22Rv1 (cell line): ENCODE measurements around the gene AKAP6.

Experiments used
- CTCF ChIP-seq: fragments of 450-650 bp; IDR thresholded peaks from 2 replicates; pipeline ENCODE4 v1.5.1; 2017; ENCODE audit warnings: mild to moderate bottlenecking
- ZFX ChIP-seq: fragments of 450-650 bp; IDR thresholded peaks from 2 replicates; pipeline ENCODE4 v1.6.1; 2017; ENCODE audit warnings: antibody characterized with exemption, borderline replicate concordance

- no peak for TF ChIP-seq CTCF
- no peak for TF ChIP-seq ZFX
Observed at GRCh38 chr14:32545506-32546210, 216.6 kb downstream of the AKAP6 start.
